WI38 (cell line): ENCODE data around the gene MYBPC2.

ENCODE experiments used
- H3K4me3 ChIP-seq: 2 replicates; pipeline ENCODE4 v1.5.1; 2011; ENCODE audit warnings: low read depth, mild to moderate bottlenecking, control low read depth, low read length
- CTCF ChIP-seq: IDR thresholded peaks from 2 replicates; pipeline ENCODE4 v1.5.1; 2012; ENCODE audit warnings: low read depth, mild to moderate bottlenecking, control low read depth, low read length

The MYBPC2 gene

GRCh38 chr19:50447053-50447452 lies 14.4 kb downstream of the MYBPC2 start:
- TF ChIP-seq CTCF, result no peak
- no peak overlapping the region for H3K4me3 ChIP-seq

GRCh38 chr19:50447750-50448149 lies 15.1 kb downstream of the MYBPC2 start:
- TF ChIP-seq CTCF, result no peak
- no peak overlapping the region for H3K4me3 ChIP-seq

GRCh38 chr19:50449236-50449899 lies 16.7 kb downstream of the MYBPC2 start:
- no peak for TF ChIP-seq CTCF
- no peak overlapping the region for H3K4me3 ChIP-seq

- TF ChIP-seq CTCF, result no peak
- H3K4me3 ChIP-seq, result no peak overlapping the region
Observed at GRCh38 chr19:50450369-50451222, 17.9 kb downstream of the MYBPC2 start.

- TF ChIP-seq CTCF, result no peak
- no peak overlapping the region for H3K4me3 ChIP-seq
Observed at GRCh38 chr19:50451223-50451534, 18.5 kb downstream of the MYBPC2 start.

GRCh38 chr19:50453243-50453642 lies 20.6 kb downstream of the MYBPC2 start:
- H3K4me3 ChIP-seq, result no peak overlapping the region
- TF ChIP-seq CTCF, result no peak

- no peak overlapping the region for H3K4me3 ChIP-seq
- no peak for TF ChIP-seq CTCF
Observed at GRCh38 chr19:50455992-50456391, 23.3 kb downstream of the MYBPC2 start.
